LNCaP clone FGC (cell line): Measurements from ENCODE around the gene PCDHA1.

Source experiments
- DNase-seq: peaks from one replicate; pipeline ENCODE4 v3.0.0-alpha.2; 2011; ENCODE audit warnings: low read depth
- H3K4me3 ChIP-seq: 2 replicates; pipeline ENCODE4 v1.5.1; 2011; ENCODE audit warnings: mild to moderate bottlenecking, low read depth, low read length, control low read depth
- CTCF ChIP-seq: IDR thresholded peaks from 2 replicates; pipeline ENCODE4 v1.5.1; 2012; ENCODE audit warnings: mild to moderate bottlenecking; ENCODE audit not compliant: control insufficient read depth, insufficient read depth; ENCODE audit errors: extremely low read depth

PCDHA1 gene

GRCh38 chr5:140934964-140935606 lies 149.1 kb downstream of the PCDHA1 start:
- H3K4me3 ChIP-seq = no peak overlapping the region
- no peak for TF ChIP-seq CTCF
- DNase-seq = no peak

- no peak for DNase-seq
- no peak for TF ChIP-seq CTCF
- H3K4me3 ChIP-seq = no peak overlapping the region
These were observed 160.6 kb downstream of the PCDHA1 start for GRCh38 chr5:140946578-140946977.

- no peak for DNase-seq
- H3K4me3 ChIP-seq = no peak overlapping the region
- TF ChIP-seq CTCF = no peak
These were observed 165.7 kb downstream of the PCDHA1 start for GRCh38 chr5:140951636-140952035.

GRCh38 chr5:140953234-140953633 lies 167.3 kb downstream of the PCDHA1 start:
- H3K4me3 ChIP-seq = no peak overlapping the region
- no peak for TF ChIP-seq CTCF
- DNase-seq = no peak

GRCh38 chr5:140962190-140962589 lies 176.2 kb downstream of the PCDHA1 start:
- no peak for TF ChIP-seq CTCF
- no peak for DNase-seq
- no peak overlapping the region for H3K4me3 ChIP-seq

GRCh38 chr5:140964356-140964755 lies 178.4 kb downstream of the PCDHA1 start:
- no peak for DNase-seq
- no peak for TF ChIP-seq CTCF
- H3K4me3 ChIP-seq = no peak overlapping the region

GRCh38 chr5:140965905-140966292 lies 180.0 kb downstream of the PCDHA1 start:
- TF ChIP-seq CTCF = no peak
- no peak for DNase-seq
- H3K4me3 ChIP-seq = no peak overlapping the region
